HL-60/S4 treated with phorbol 12-myristate 13-acetate at 8.2 ng/mL for 4 days and 3 days (cell line): ENCODE results near the gene S100A11.

Experiments
- in situ Hi-C: fragments of 300-500 bp; cut with MboI; formaldehyde crosslinking; loops from 2 replicates; pipeline ENCODE4 v1.15.0; 2022; ENCODE audit warnings: low sequenced_read_pairs

Gene S100A11

DNA sequence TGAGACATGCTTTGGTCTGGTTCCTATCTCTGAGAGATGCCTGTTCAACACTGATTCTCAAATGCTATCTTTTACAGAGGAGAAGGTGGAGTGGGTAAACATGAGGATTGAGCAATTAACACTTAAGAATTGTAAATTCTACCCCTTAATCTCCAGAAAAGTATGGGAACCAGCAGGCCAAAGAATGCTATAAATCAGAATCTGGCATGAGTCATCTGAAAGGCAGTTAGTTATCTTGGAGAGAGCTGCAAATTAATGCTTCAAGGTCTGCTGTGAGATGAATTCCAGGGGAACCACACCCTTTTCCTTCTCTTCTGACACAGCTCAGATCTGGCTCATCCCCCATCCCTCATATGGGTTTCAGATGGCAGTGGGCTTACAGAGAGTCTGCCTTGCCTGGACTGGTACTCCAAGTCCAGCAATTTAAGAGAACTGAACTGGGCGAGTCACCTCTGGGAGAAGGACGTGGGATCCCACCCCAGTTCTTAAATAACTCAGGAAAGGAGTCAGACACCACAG is 48.3 kb downstream of the S100A11 start:
- in situ Hi-C loops = no loop called here

DNA sequence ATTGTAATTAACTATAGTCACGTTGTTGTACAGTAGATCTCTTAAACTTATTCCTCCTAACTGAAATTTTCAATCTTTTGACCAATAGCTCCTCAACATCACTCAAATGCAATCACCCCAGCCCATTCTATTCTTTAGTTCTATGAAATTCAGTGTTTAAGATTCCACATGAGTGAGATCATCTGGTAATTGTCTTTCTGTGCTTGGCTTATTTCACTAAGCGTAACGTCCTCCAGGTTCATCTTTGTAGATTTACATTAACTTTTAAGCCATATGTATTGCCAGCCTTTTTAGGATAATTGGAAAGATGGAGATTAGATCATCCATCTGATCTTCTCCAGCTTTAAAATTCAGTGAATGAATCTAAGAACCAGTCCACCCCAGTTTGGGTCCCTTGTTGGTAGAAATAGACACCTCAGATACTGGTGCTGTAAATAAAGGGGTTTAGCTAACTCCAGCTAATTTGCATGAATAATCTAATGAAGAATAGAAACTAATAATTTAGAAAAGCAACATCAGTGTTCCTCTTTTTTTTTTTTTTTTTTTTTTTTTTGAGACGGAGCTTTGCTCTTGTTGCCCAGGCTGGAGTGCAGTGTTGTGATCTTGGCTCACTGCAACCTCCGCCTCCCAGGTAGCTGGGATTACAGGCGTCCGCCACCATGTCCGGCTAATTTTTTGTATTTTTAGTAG is 50.2 kb downstream of the S100A11 start:
- in situ Hi-C loops = no loop called here

DNA sequence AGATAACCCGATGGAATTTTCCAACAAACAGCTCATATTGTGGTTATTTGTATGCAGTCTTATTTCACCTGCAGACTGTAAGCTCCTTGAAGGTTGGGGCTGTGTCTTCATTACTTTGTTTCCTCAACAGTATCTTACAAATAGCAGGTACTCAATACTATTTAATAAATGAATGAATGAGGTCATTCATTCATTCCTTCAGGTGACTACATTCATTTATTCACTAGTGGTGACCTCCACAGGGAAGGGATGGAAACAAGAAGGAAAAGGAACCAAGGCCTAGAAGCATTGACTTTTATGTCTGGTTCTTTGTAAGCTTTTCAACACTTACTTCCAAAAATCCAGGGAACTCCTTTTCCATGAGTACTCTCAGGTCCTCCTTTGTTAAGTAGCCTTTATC is 51.0 kb downstream of the S100A11 start:
- in situ Hi-C loops = no loop called here

DNA sequence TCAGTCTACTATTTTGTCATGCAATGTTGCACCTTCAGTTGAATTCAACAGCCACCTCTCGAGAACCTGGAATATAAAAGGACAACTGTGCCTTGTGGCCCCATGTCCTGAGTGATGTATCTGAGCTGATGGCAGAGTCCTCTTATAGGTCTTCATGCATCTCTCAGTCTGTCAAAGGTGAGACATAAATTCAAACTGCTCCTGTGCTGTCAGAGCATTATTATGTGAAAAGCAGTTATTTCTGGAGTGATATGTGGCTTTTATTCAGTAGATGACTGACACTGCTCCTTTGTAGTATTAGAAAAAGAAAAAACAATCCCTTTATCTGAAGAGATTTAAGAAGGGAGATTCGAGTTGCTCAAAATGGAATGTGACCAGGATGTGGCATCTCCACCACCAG is 51.5 kb downstream of the S100A11 start:
- in situ Hi-C loops = no loop called here

DNA sequence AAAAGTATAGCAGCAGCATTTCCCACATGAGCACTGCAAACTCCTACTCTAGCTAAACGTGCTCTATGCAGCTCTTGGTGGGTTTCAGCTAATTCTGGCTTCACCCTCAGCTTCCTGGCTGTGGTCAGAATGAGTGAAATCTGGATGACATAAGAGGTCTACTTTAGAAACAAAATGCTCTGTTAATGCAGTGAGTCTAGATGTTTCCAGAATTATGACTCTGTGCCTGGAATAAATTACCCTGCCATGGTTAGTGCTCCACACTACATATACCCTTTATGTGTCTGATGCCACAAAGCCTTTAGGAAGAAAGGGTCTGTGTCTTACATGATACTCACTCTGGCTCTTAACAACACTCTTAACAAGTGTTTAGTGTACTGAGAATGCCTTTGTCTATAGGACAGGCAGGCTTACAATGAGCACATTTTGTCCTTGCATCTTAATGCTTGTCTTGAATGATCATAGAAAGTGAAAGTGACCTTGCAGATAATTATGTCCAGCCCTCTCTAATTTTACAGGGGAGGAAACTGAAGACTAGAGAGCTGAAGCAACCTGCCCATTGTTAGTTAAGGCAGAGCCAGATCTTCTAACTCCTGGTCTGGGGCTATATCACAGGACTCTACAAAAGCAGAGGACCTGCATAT is 52.4 kb downstream of the S100A11 start:
- in situ Hi-C loops = no loop called here
